K562 (cell line): ENCODE measurements around the gene MLC1. TPM values are rescaled to one million over a fixed set of nuclear protein-coding genes. Genes with fewer than 3 reads are reported as not detected.

Experiments
- ATAC-seq: fragments of 200-7000 bp; cut with Tn5 transposase; 3 replicates; pipeline ENCODE4 v1.9.1; 2020; ENCODE audit warnings: moderate library complexity
- BruUV-seq: library from RNA; stranded (reverse); fragments of 400-500 nt; replicated peaks from 2 replicates; lab custom pipeline; 2021; lab: Mats Ljungman, UMichigan
- CTCF ChIA-PET: fragments of 300-600 bp; formaldehyde crosslinking; extraction: SDS; loops from one replicate; lab custom pipeline; 2021; ENCODE audit warnings: low intra/inter-chr PET ratio; lab: Yijun Ruan, JAX
- POLR2A ChIA-PET: fragments of 300-600, 350-650 bp; sonication (Branson Sonifier 250); formaldehyde crosslinking; extraction: SDS; loops from one replicate; lab custom pipeline; 2021; ENCODE audit warnings: antibody characterized with exemption, inconsistent platforms; lab: Yijun Ruan, JAX
- DNase-seq, 4 experiments: peaks; one replicate each; pipeline versions ENCODE4 v3.0.0 to v3.0.0-alpha.2; 2011 to 2018; ENCODE audit warnings: low spot score in 3 of 4, mixed read lengths in 3 of 4; ENCODE audit errors: extremely low read depth in 1 of 4
- FAIRE-seq: peaks from 2 replicates; lab custom pipeline; 2011; peaks lifted over from hg19 to GRCh38; lab: Jason Lieb, UNC
- H2AFZ ChIP-seq: 2 replicates; pipeline ENCODE4 v1.6.0; 2011; ENCODE audit warnings: low read depth, low read length, control low read depth, inconsistent platforms
- H3K27ac ChIP-seq: fragments of 200-600 bp; 3 replicates; pipeline ENCODE4 v1.8.0; 2011; ENCODE audit warnings: low read depth, mild to moderate bottlenecking, control low read depth, inconsistent platforms, low read length, moderate library complexity, mixed read lengths; ENCODE audit errors: extremely low read depth
- H3K27me3 ChIP-seq, 2 experiments: fragments of 300-600 bp in 1 of 2; 2 replicates in 1 of 2; 3 replicates in 1 of 2; pipeline versions ENCODE4 v1.6.0 to v1.8.0; 2011; ENCODE audit warnings: inconsistent platforms in 2 of 2, low read length in 2 of 2, mild to moderate bottlenecking in 1 of 2, mixed read lengths in 1 of 2, moderate library complexity in 1 of 2; ENCODE audit not compliant: control insufficient read depth in 2 of 2, insufficient read depth in 2 of 2
- H3K36me3 ChIP-seq: fragments of 300-600 bp; 3 replicates; pipeline ENCODE4 v1.8.0; 2011; ENCODE audit warnings: mild to moderate bottlenecking, low read length, inconsistent platforms; ENCODE audit not compliant: control insufficient read depth, insufficient read depth
- H3K4me1 ChIP-seq, 2 experiments: fragments of 200-600 bp in 1 of 2; replicated peaks in 1 of 2; 2 replicates in 1 of 2; 3 replicates in 1 of 2; pipeline versions ENCODE4 v1.5.1 to v1.8.0; 2011; ENCODE audit warnings: inconsistent platforms in 2 of 2, low read length in 2 of 2, mild to moderate bottlenecking in 1 of 2, mixed read lengths in 1 of 2, moderate library complexity in 1 of 2; ENCODE audit not compliant: control insufficient read depth in 2 of 2, insufficient read depth in 2 of 2
- H3K4me2 ChIP-seq: 2 replicates; pipeline ENCODE4 v1.6.1; 2011; ENCODE audit warnings: low read length, control low read depth, inconsistent platforms, mixed read lengths; ENCODE audit not compliant: insufficient read depth
- H3K4me3 ChIP-seq: fragments of 200-600 bp; sonication (generic), shearing (Covaris generic); 2 replicates; pipeline ENCODE4 v1.5.1; 2016; ENCODE audit warnings: control low read depth, inconsistent platforms
- H3K79me2 ChIP-seq: fragments of 200-600 bp; 3 replicates; pipeline ENCODE4 v1.8.0; 2011; ENCODE audit warnings: low read length, inconsistent platforms; ENCODE audit not compliant: control insufficient read depth, insufficient read depth
- H3K9ac ChIP-seq, 2 experiments: 2 replicates each; pipeline versions ENCODE4 v1.6.0 to v1.6.1; 2011; ENCODE audit warnings: low read depth in 2 of 2, low read length in 2 of 2, control low read depth in 1 of 2, inconsistent platforms in 1 of 2, mild to moderate bottlenecking in 1 of 2, mixed read lengths in 1 of 2; ENCODE audit not compliant: insufficient read depth in 1 of 2
- H3K9me1 ChIP-seq: one replicate; pipeline ENCODE4 v1.6.0; 2011; ENCODE audit warnings: inconsistent platforms, mild to moderate bottlenecking, low read length, moderate library complexity; ENCODE audit not compliant: control insufficient read depth, insufficient read depth
- H3K9me3 ChIP-seq: replicated peaks from 2 replicates; pipeline ENCODE4 v1.5.1; 2011; ENCODE audit warnings: low read depth, low read length, inconsistent platforms; ENCODE audit not compliant: control insufficient read depth, insufficient read depth
- H4K20me1 ChIP-seq: replicated peaks from 2 replicates; pipeline ENCODE4 v1.6.1; 2011; ENCODE audit warnings: low read length, inconsistent platforms, mixed read lengths; ENCODE audit not compliant: control insufficient read depth, insufficient read depth
- CEBPB ChIP-seq: fragments of 450-650 bp; IDR thresholded peaks from 2 replicates; pipeline ENCODE4 v1.6.1; 2016; ENCODE audit warnings: missing genetic modification characterization, missing compliant biosample characterization
- PHTF2 ChIP-seq: fragments of 250-450 bp; sonication (Bioruptor Pico); IDR thresholded peaks from 2 replicates; pipeline ENCODE4 v1.5.0; 2021; ENCODE audit warnings: mild to moderate bottlenecking
- RBBP5 ChIP-seq: fragments of 200-600 bp; sonication (generic); IDR thresholded peaks from 2 replicates; pipeline ENCODE4 v1.6.1; 2012; ENCODE audit warnings: borderline replicate concordance, mild to moderate bottlenecking, low read length, control low read depth, inconsistent platforms; ENCODE audit not compliant: insufficient read depth, poor library complexity, severe bottlenecking
- SREBF2 ChIP-seq: sonication (generic); formaldehyde crosslinking; IDR thresholded peaks from 2 replicates; pipeline ENCODE4 v1.4.0; 2020; ENCODE audit warnings: mild to moderate bottlenecking, missing genetic modification reagents
- ZBED1 ChIP-seq: IDR thresholded peaks from 2 replicates; pipeline ENCODE4 v1.6.1; 2014
- WGBS: fragments of 100-300 bp; shearing (Covaris generic); methylation state at CpG from one replicate; pipeline ENCODE4 v1.1.6; 2016; ENCODE audit warnings: low coverage, mixed read lengths; ENCODE audit not compliant: insufficient coverage; ENCODE audit errors: missing lambda C conversion rate; 5-methylcytosine and 5-hydroxymethylcytosine counted together
- in situ Hi-C: fragments of 300-500 bp; cut with MboI; formaldehyde crosslinking; loops from 4 replicates; pipeline ENCODE4 v1.15.0; 2018; ENCODE audit warnings: inconsistent platforms, mixed read lengths
- intact Hi-C: fragments of 100-400 bp; cut with micrococcal nuclease; formaldehyde crosslinking; loops from 2 replicates; pipeline ENCODE4 v1.14.2; 2022
- polyA plus RNA-seq, 8 experiments: library from polyadenylated mRNA; depleted of rRNA in 4 of 8; stranded (reverse) in 5 of 8; unstranded in 3 of 8; fragments of >200 nt; fragmentation: Nextera tagmentation in 2 of 8; fragmentation: Illumina TruSeq in 1 of 8; extraction: Ambion mirVana in 2 of 8; extraction: Trizol in 1 of 8; gene quantifications; 2 replicates each; pipeline versions ENCODE4 v1.2.1 to v1.2.3, GENCODE V29; 2011 to 2014; ENCODE audit warnings: inconsistent platforms in 1 of 8, missing spikeins in 1 of 8
- total RNA-seq, 7 experiments: library from RNA; depleted of rRNA in 6 of 7; stranded (reverse); fragments of >200 nt in 6 of 7; fragmentation: Illumina TruSeq in 2 of 7; extraction: Trizol in 2 of 7; gene quantifications; 2 replicates each; pipeline versions ENCODE4 v1.2.1 to v1.2.3, GENCODE V29; 2011 to 2021; ENCODE audit warnings: low replicate concordance in 1 of 7
- TF ChIP-seq, protein P1 (sequence below): fragments of 250-450 bp; sonication (Bioruptor Pico); IDR thresholded peaks from 2 replicates; pipeline ENCODE4 v1.9.0; 2021; ENCODE audit warnings: mild to moderate bottlenecking, inconsistent platforms

MLC1 gene
- total and polyA plus RNA-seq, 9 of the 15 experiments (the other 6 are each of a cell fraction or from before 2014, with no cell fraction given) = 0.06 to 0.98 (median 0.39) TPM

DNA sequence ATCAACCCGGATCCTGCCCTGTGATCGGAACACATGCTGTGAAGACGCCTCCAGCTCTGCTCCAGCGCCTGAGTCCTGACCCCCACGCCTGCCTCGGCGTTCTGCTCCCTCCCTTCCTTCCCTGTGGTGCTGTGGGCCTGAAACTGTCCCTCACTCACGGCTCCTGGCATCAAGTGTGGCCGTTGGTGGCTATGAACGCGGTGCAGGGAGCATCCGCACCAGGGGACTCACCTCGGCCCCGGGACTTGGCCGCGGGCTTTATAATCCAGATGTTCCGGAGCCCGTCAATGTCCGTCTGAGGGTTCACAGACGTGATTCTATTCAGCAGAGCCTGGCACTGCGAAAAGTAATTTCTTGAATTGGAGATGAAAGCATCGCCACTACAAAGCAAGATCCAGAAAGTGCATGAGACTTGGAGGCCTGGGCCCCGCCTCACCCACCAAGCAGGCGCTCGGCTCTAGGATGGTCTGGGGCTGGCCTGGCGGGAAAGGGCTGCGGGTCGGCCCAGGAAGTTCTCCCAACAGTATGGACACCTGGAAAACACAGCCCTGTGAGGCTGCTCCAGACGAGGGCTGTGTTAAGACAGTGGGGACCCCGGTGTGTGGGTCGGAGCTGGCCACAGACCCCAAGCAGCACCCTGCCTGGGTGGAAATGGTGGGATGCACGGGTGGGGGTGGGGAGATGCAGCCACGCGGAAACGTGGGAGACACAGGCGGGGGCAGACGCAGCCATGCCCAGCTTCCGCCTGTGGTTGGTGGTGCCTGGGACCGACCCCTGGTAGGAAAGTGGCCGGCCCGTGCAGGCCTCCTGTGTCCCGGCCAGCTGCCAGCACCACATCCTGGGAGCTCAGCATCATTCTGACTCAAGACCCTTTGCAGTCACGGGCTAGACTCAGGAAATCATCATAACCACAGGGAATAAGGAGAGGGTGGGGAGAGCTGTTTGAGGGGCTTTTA lies 50.8 kb downstream of the MLC1 start (continued):
- TF ChIP-seq, protein P1, sequence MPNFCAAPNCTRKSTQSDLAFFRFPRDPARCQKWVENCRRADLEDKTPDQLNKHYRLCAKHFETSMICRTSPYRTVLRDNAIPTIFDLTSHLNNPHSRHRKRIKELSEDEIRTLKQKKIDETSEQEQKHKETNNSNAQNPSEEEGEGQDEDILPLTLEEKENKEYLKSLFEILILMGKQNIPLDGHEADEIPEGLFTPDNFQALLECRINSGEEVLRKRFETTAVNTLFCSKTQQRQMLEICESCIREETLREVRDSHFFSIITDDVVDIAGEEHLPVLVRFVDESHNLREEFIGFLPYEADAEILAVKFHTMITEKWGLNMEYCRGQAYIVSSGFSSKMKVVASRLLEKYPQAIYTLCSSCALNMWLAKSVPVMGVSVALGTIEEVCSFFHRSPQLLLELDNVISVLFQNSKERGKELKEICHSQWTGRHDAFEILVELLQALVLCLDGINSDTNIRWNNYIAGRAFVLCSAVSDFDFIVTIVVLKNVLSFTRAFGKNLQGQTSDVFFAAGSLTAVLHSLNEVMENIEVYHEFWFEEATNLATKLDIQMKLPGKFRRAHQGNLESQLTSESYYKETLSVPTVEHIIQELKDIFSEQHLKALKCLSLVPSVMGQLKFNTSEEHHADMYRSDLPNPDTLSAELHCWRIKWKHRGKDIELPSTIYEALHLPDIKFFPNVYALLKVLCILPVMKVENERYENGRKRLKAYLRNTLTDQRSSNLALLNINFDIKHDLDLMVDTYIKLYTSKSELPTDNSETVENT (CRISPR knock-in tag) = no peak
- TF ChIP-seq CEBPB (tag) = no peak
- no peak for TF ChIP-seq ZBED1

DNA sequence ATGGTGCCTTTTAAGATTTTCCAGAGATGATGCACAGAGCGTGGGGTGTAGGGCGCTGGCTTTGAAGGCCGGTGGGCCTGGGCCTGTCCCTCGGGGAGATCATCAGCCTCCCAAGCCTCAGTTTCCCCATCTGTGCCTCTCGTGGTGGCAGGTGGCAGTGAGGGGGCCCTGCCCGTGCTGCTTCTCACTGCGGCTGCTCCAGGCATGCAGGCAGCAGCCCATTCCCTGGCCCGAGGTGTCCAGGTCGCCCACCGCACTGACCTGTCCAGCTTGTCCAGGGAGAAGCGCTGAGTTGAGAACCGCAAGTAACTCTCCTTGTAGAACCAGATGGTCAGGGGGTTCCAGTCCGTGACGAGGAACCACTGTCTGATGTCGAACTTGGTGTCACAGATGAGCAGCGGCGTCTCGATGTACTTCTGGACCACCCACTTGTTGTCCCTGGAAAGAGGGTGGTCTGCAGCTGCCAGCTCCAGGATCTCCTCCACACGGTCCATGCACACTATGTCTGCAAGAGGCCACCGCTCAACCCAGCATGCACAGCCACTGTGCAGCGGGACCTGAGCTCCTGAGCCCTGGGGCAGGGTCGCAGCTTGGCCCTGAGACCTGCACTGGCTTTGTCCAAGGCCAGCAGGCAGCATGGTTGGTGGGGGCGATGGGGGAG lies 52.2 kb downstream of the MLC1 start:
- H3K79me2 ChIP-seq = no peaks in the 10 kb centered on the region
- H2AFZ ChIP-seq = no peak overlapping the region
- DNase-seq (no peak), ATAC-seq (no peak), FAIRE-seq (no peak)
- in situ Hi-C loops (loop anchor here (5.0 kb wide), 2 partner anchors 101 to 266 kb away; no protein-coding TSS in a partner anchor), intact Hi-C loops (loop anchor here (5.0 kb wide), 1 partner anchor 266 kb away; no protein-coding TSS in a partner anchor)
- H3K9me3 ChIP-seq = no peaks in the 10 kb centered on the region
- no peak overlapping the region for H3K9ac ChIP-seq
- no TSS peak for BruUV-seq
- no peaks in the 10 kb centered on the region for H3K36me3 ChIP-seq
- CTCF ChIA-PET = interaction anchor here (1.1 kb wide), 1 partner anchor 103 kb away, joined by 3 read pairs; no protein-coding TSS in a partner anchor
- no peak overlapping the region for H3K4me2 ChIP-seq
- peaks cover 4 to 55% of the 10 kb centered on the region in 2 experiments; a peak in 4 of 5 replicates for H3K27me3 ChIP-seq
- WGBS = 6% methylated on average over 15 of the region's 23 CpGs
- H3K9me1 ChIP-seq = no peaks in the 10 kb centered on the region
- no peaks in the 10 kb centered on the region; the same call in 1 of the 2 replicates for H4K20me1 ChIP-seq
- POLR2A ChIA-PET = interaction anchor here (0.6 kb wide), 1 partner anchor 145 kb away, joined by 3 read pairs; no protein-coding TSS in a partner anchor
- H3K27ac ChIP-seq = no peak overlapping the region
- H3K4me3 ChIP-seq = no peak overlapping the region
- H3K4me1 ChIP-seq = peaks cover 0 to 52% of the 10 kb centered on the region in 2 experiments; a peak in 2 of 5 replicates
- TF ChIP-seq SREBF2 (CRISPR knock-in tag) (no peak), RBBP5 (no peak), PHTF2 (CRISPR knock-in tag) (no peak)
- TF ChIP-seq, all 486 proteins: peak for 0
